H1 (cell line): ENCODE results near the gene PSME4. TPM values are rescaled to one million over a fixed set of nuclear protein-coding genes. Genes with fewer than 3 reads are reported as not detected.

Experiments
- CTCF ChIA-PET: fragments of 300-600 bp; sonication (Branson Sonifier 250); formaldehyde crosslinking; loops from one replicate; lab custom pipeline; 2021; ENCODE audit not compliant: partially characterized antibody; lab: Charles Lee
- POLR2A ChIA-PET: fragments of 300-600 bp; sonication (Branson Sonifier 250); formaldehyde crosslinking; loops from one replicate; lab custom pipeline; 2021; ENCODE audit warnings: inconsistent platforms; ENCODE audit not compliant: partially characterized antibody; lab: Charles Lee
- DNase-seq, 2 experiments: peaks; one replicate each; pipeline versions ENCODE4 v3.0.0 to v3.0.0-alpha.2; 2010 to 2022; ENCODE audit warnings: low spot score in 2 of 2, low read depth in 1 of 2, mixed read lengths in 1 of 2
- FAIRE-seq: peaks from 2 replicates; lab custom pipeline; 2011; peaks lifted over from hg19 to GRCh38; lab: Jason Lieb, UNC
- H2AFZ ChIP-seq: 2 replicates; pipeline ENCODE4 v1.8.1; 2012; ENCODE audit warnings: low read length, inconsistent platforms
- H2AK5ac ChIP-seq: 2 replicates; pipeline ENCODE4 v1.6.1; 2013; ENCODE audit warnings: low read depth, low read length
- H2BK120ac ChIP-seq: replicated peaks from 2 replicates; pipeline ENCODE3; 2013; ENCODE audit warnings: low read depth, low read length, inconsistent platforms
- H2BK12ac ChIP-seq: 2 replicates; pipeline ENCODE4 v1.6.1; 2013; ENCODE audit warnings: low read depth, low read length
- H2BK15ac ChIP-seq: 2 replicates; pipeline ENCODE4 v1.6.1; 2013; ENCODE audit warnings: low read length
- H2BK20ac ChIP-seq: 2 replicates; pipeline ENCODE4 v1.6.1; 2013; ENCODE audit warnings: low read length
- H2BK5ac ChIP-seq: 2 replicates; pipeline ENCODE4 v1.6.1; 2013; ENCODE audit warnings: low read depth, low read length
- H3K14ac ChIP-seq: 2 replicates; pipeline ENCODE4 v1.6.1; 2013; ENCODE audit warnings: inconsistent platforms; ENCODE audit not compliant: insufficient read length
- H3K18ac ChIP-seq: 2 replicates; pipeline ENCODE4 v1.6.1; 2013; ENCODE audit warnings: low read length; ENCODE audit errors: extremely low read depth
- H3K23ac ChIP-seq: 2 replicates; pipeline ENCODE4 v1.6.1; 2013; ENCODE audit warnings: inconsistent platforms; ENCODE audit not compliant: insufficient read length
- H3K23me2 ChIP-seq: 2 replicates; pipeline ENCODE4 v1.6.1; 2013; ENCODE audit warnings: low read depth, low read length
- H3K27ac ChIP-seq: 2 replicates; pipeline ENCODE4 v1.6.1; 2011; ENCODE audit warnings: low read depth, low read length, inconsistent platforms
- H3K27me3 ChIP-seq, 4 experiments: replicated peaks in 1 of 4; 1 replicate in 1 of 4; 2 replicates in 3 of 4; pipeline versions ENCODE4 v1.6.1 to v1.8.1; 2011 to 2013; ENCODE audit warnings: low read length in 3 of 4, mild to moderate bottlenecking in 3 of 4, inconsistent platforms in 2 of 4, mixed read lengths in 2 of 4, moderate library complexity in 1 of 4; ENCODE audit not compliant: control insufficient read depth in 3 of 4, insufficient read depth in 3 of 4; ENCODE audit errors: extremely low read depth in 1 of 4
- H3K36me3 ChIP-seq, 4 experiments: 2 replicates each; pipeline versions ENCODE4 v1.6.1 to v1.8.1; 2011 to 2013; ENCODE audit warnings: mild to moderate bottlenecking in 4 of 4, low read length in 3 of 4, moderate library complexity in 2 of 4, control low read depth in 1 of 4, inconsistent platforms in 1 of 4; ENCODE audit not compliant: insufficient read depth in 4 of 4, control insufficient read depth in 2 of 4
- H3K4ac ChIP-seq: replicated peaks from 2 replicates; pipeline ENCODE3; 2013; ENCODE audit warnings: low read length, low read depth, mixed read lengths, inconsistent platforms; ENCODE audit not compliant: insufficient read length
- H3K4me1 ChIP-seq, 4 experiments: replicated peaks in 1 of 4; 1 replicate in 1 of 4; 2 replicates in 3 of 4; pipeline versions ENCODE4 v1.6.1 to v1.8.1; 2011 to 2013; ENCODE audit warnings: low read length in 3 of 4, inconsistent platforms in 2 of 4, mixed read lengths in 1 of 4; ENCODE audit not compliant: insufficient read depth in 4 of 4, control insufficient read depth in 3 of 4
- H3K4me2 ChIP-seq, 2 experiments: 2 replicates each; pipeline versions ENCODE4 v1.6.1 to v1.8.1; 2011 to 2013; ENCODE audit warnings: low read depth in 2 of 2, low read length in 2 of 2, control low read depth in 1 of 2, inconsistent platforms in 1 of 2, mild to moderate bottlenecking in 1 of 2; ENCODE audit not compliant: insufficient read depth in 1 of 2
- H3K4me3 ChIP-seq, 4 experiments: fragments of 200-600, 300-600 bp in 1 of 4; sonication (generic), shearing (Covaris generic), sonication (Bioruptor Twin) in 1 of 4; 2 replicates each; pipeline versions ENCODE4 v1.5.1 to v1.8.1; 2011 to 2016; ENCODE audit warnings: low read length in 4 of 4, low read depth in 3 of 4, control low read depth in 2 of 4, inconsistent platforms in 2 of 4, mild to moderate bottlenecking in 2 of 4, mixed read lengths in 1 of 4, moderate library complexity in 1 of 4; ENCODE audit not compliant: insufficient read depth in 2 of 4; ENCODE audit errors: extremely low read depth in 1 of 4
- H3K56ac ChIP-seq: replicated peaks from 2 replicates; pipeline ENCODE3; 2013; ENCODE audit warnings: low read depth, mild to moderate bottlenecking, mixed read lengths, low read length, inconsistent platforms; ENCODE audit not compliant: insufficient read length
- H3K79me1 ChIP-seq: 2 replicates; pipeline ENCODE4 v1.6.1; 2013; ENCODE audit warnings: low read depth, low read length, control low read depth
- H3K79me2 ChIP-seq, 2 experiments: 2 replicates each; pipeline versions ENCODE4 v1.6.1 to v1.8.1; 2012 to 2013; ENCODE audit warnings: low read length in 2 of 2, mild to moderate bottlenecking in 2 of 2, inconsistent platforms in 1 of 2; ENCODE audit not compliant: insufficient read depth in 2 of 2, control insufficient read depth in 1 of 2
- H3K9ac ChIP-seq, 4 experiments: replicated peaks in 1 of 4; 1 replicate in 1 of 4; 2 replicates in 3 of 4; pipeline versions ENCODE4 v1.6.1 to v1.8.1; 2011 to 2013; ENCODE audit warnings: low read depth in 3 of 4, low read length in 3 of 4, control low read depth in 2 of 4, mild to moderate bottlenecking in 2 of 4, moderate library complexity in 2 of 4, inconsistent platforms in 1 of 4; ENCODE audit errors: extremely low read depth in 1 of 4
- H3K9me3 ChIP-seq, 2 experiments: 2 replicates each; pipeline versions ENCODE4 v1.6.1 to v1.8.1; 2012 to 2013; ENCODE audit warnings: mild to moderate bottlenecking in 2 of 2, moderate library complexity in 2 of 2, control low read depth in 1 of 2, inconsistent platforms in 1 of 2, low read depth in 1 of 2, low read length in 1 of 2, mixed read lengths in 1 of 2; ENCODE audit not compliant: insufficient read depth in 2 of 2
- H4K20me1 ChIP-seq, 2 experiments: replicated peaks in 1 of 2; 2 replicates each; pipeline versions ENCODE3 to v1.8.1; 2011 to 2013; ENCODE audit warnings: inconsistent platforms in 2 of 2, low read length in 2 of 2, mild to moderate bottlenecking in 1 of 2; ENCODE audit not compliant: insufficient read depth in 2 of 2, control insufficient read depth in 1 of 2
- H4K5ac ChIP-seq: 2 replicates; pipeline ENCODE4 v1.6.1; 2013; ENCODE audit warnings: low read length, low read depth, mixed read lengths, inconsistent platforms; ENCODE audit not compliant: insufficient read length
- H4K8ac ChIP-seq: 2 replicates; pipeline ENCODE4 v1.8.0; 2013; ENCODE audit warnings: mild to moderate bottlenecking, moderate library complexity, low read length, inconsistent platforms; ENCODE audit not compliant: insufficient read depth; ENCODE audit errors: extremely low read depth
- H4K91ac ChIP-seq: replicated peaks from 2 replicates; pipeline ENCODE3; 2013; ENCODE audit warnings: low read length, mixed read lengths, inconsistent platforms; ENCODE audit not compliant: insufficient read length
- CBX5 ChIP-seq: fragments of 300-800, 300-1000 bp; sonication (generic); IDR thresholded peaks from 2 replicates; pipeline ENCODE4 v1.7.1; 2016; ENCODE audit warnings: antibody characterized with exemption, low read length, low read depth
- CREB1 ChIP-seq: IDR thresholded peaks from 2 replicates; pipeline ENCODE4 v1.6.1; 2012; ENCODE audit warnings: inconsistent platforms
- EGR1 ChIP-seq: IDR thresholded peaks from 2 replicates; pipeline ENCODE4 v1.6.1; 2011; ENCODE audit warnings: low read depth, low read length, borderline replicate concordance
- KDM5A ChIP-seq: fragments of 200-600 bp; IDR thresholded peaks from 2 replicates; pipeline ENCODE4 v1.7.1; 2012; ENCODE audit warnings: mild to moderate bottlenecking, low read length, inconsistent platforms, mixed read lengths
- MAFK ChIP-seq: IDR thresholded peaks from 2 replicates; pipeline ENCODE4 v1.6.1; 2012; ENCODE audit warnings: low read depth, mild to moderate bottlenecking, improper control_type of control experiment, low read length
- MAX ChIP-seq: IDR thresholded peaks from 2 replicates; pipeline ENCODE4 v1.6.1; 2012; ENCODE audit warnings: inconsistent platforms
- NANOG ChIP-seq: IDR thresholded peaks from 2 replicates; pipeline ENCODE4 v1.6.1; 2011; ENCODE audit warnings: low read length, low read depth, mild to moderate bottlenecking, inconsistent platforms; ENCODE audit not compliant: insufficient read depth, poor library complexity, severe bottlenecking
- POLR2AphosphoS5 ChIP-seq: IDR thresholded peaks from 2 replicates; pipeline ENCODE4 v1.6.1; 2011; ENCODE audit warnings: low read depth, low read length
- RBBP5 ChIP-seq: IDR thresholded peaks from 2 replicates; pipeline ENCODE4 v1.7.1; 2012; ENCODE audit warnings: low read depth, mild to moderate bottlenecking, inconsistent platforms, low read length, moderate library complexity, borderline replicate concordance
- TAF1 ChIP-seq: IDR thresholded peaks from 2 replicates; pipeline ENCODE4 v1.6.1; 2011; ENCODE audit warnings: mild to moderate bottlenecking, low read depth, low read length
- WGBS, 2 experiments: shearing (Covaris generic) in 1 of 2; methylation state at CpG; one replicate each; pipeline versions ENCODE4 v1.1.6 to v1.1.7; 2013 to 2015; ENCODE audit warnings: low lambda C conversion rate in 2 of 2, mixed read lengths in 2 of 2, inconsistent platforms in 1 of 2, low coverage in 1 of 2, missing lambda C conversion rate in 1 of 2; ENCODE audit not compliant: insufficient replicate concordance in 2 of 2, insufficient coverage in 1 of 2, insufficient read length in 1 of 2; ENCODE audit errors: extremely low coverage in 1 of 2, missing lambda C conversion rate in 1 of 2; 5-methylcytosine and 5-hydroxymethylcytosine counted together
- polyA plus RNA-seq, 7 experiments: library from polyadenylated mRNA; depleted of rRNA in 3 of 7; stranded (reverse) in 5 of 7; unstranded in 2 of 7; fragments of >200 nt in 5 of 7; fragments of 200-250 nt in 2 of 7; gene quantifications; 1 replicate in 5 of 7; 2 replicates in 1 of 7; 4 replicates in 1 of 7; pipeline versions ENCODE4 v1.2.1 to v1.2.3, GENCODE V29; 2011 to 2013; ENCODE audit warnings: missing spikeins in 2 of 7, mixed read lengths in 2 of 7
- total RNA-seq: library from RNA; stranded (reverse); fragmentation: NEBNext Ultra II Directional; extraction: Animal tissue kit (Norgen Biotek cat#: 25700); gene quantifications from 2 replicates; pipeline ENCODE4 v1.2.1, GENCODE V29; 2021

Gene PSME4
- total and polyA plus RNA-seq, 2 of the 8 experiments (the other 6 are each of a cell fraction or from before 2014, with no cell fraction given) = 42.2 to 116 TPM

- Histone ChIP-seq H3K27ac (no peak overlapping the region), H2AFZ (no peak overlapping the region), H4K20me1 (no peaks in the 10 kb centered on the region), H3K56ac (no peak overlapping the region), H3K23me2 (no peaks in the 10 kb centered on the region), H4K91ac (no peak overlapping the region), H2BK15ac (no peak overlapping the region), H3K14ac (no peak overlapping the region), H4K5ac (no peak overlapping the region), H3K18ac (no peak overlapping the region), H2BK5ac (no peak overlapping the region), H3K4me2 (no peak overlapping the region), H3K9ac (no peak overlapping the region), H2BK20ac (no peak overlapping the region), H3K23ac (no peak overlapping the region), H4K8ac (no peak overlapping the region), H2BK120ac (no peak overlapping the region), H3K79me2 (no peaks in the 10 kb centered on the region), H2AK5ac (no peak overlapping the region), H3K27me3 (no peaks in the 10 kb centered on the region), H3K9me3 (no peaks in the 10 kb centered on the region), H2BK12ac (no peak overlapping the region), H3K4me3 (no peak overlapping the region), H3K36me3 (no peaks in the 10 kb centered on the region), H3K79me1 (no peaks in the 10 kb centered on the region), H3K4ac (no peak overlapping the region), H3K4me1 (no peaks in the 10 kb centered on the region)
- FAIRE-seq = no peak
- no peak for DNase-seq
- WGBS, 2 experiments = 100% methylated on average over 1 of the region's 1 CpG; no CpG with 5 or more reads in 1 of the 2 experiments
- POLR2A ChIA-PET = interaction anchor here (0.6 kb wide), 1 partner anchor 37 kb away, joined by 3 read pairs; no protein-coding TSS in a partner anchor
- CTCF ChIA-PET = no interaction called here
- TF ChIP-seq MAX (no peak), RBBP5 (no peak), NANOG (no peak), TAF1 (no peak), EGR1 (no peak), MAFK (no peak), KDM5A (no peak), CBX5 (no peak), POLR2AphosphoS5 (no peak), CREB1 (no peak)
Measured at GRCh38 chr2:54009549-54009948, 38.8 kb upstream of the PSME4 start.
